ENCODE results near the gene SPAG16. TPM values are rescaled to one million over a fixed set of nuclear protein-coding genes. Genes with fewer than 3 reads are reported as not detected.

SPAG16 gene
- polyA plus RNA-seq, 1 of the 3 experiments (the other 2 are of a cell fraction): 29.5 TPM

DNA sequence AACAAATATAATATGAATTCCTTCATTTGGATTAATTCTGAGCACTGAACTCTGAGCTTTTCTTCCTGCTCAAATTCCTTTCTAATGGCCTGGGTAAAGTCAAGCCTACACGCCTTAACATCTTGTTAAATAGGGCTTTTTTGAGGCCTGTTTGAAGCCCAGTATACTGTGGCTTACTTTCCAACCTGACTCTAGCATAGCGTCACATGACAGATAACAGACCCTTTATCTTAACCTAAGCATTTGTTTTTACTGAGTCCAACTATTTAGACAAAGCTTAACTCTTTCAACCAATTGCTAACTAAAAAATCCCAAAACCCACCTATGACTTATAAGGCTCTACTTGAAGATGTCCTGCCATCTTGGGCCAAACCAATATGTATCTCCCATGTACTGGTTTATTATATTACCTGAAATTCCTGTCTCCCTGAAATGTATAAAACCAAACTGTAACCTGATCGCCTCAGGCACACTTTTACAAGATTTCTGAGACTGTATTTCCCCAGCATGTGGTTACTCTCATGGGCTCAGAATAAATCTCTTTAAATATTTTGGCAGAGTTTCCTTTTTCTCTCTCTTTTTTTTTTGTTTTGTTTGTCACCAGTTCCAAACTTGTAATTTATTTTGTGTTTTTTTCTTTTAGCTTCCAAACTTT is 855.5 kb downstream of the SPAG16 start:
- Histone ChIP-seq H3K9ac (no peak overlapping the region), H3K9me3 (no peaks in the 10 kb centered on the region), H3K4me3 (ENCODE audit: low read depth in 2 of 2, low read length in 1 of 2) (no peak overlapping the region), H2AFZ (ENCODE audit: low read depth) (no peak overlapping the region), H3K4me1 (ENCODE audit: control insufficient read depth in 1 of 2, insufficient read depth in 2 of 2, low read depth in 1 of 2, low read length in 1 of 2) (no peaks in the 10 kb centered on the region), H3K27me3 (ENCODE audit: insufficient read depth) (no peaks in the 10 kb centered on the region), H3K9me2 (no peaks in the 10 kb centered on the region), H3K27ac (ENCODE audit: low read depth in 2 of 2, low read length in 1 of 2) (no peak overlapping the region), H4K20me1 (ENCODE audit: insufficient read depth) (no peaks in the 10 kb centered on the region), H3K36me3 (replicated peaks in 1 of 2; ENCODE audit: control insufficient read depth in 1 of 2, insufficient read depth in 2 of 2, low read length in 1 of 2) (no peaks in the 10 kb centered on the region), H3K4me2 (no peak overlapping the region), H3F3A (replicated peaks; ENCODE audit: insufficient read depth) (no peaks in the 10 kb centered on the region), H3K79me2 (ENCODE audit: insufficient read depth) (no peaks in the 10 kb centered on the region)
- POLR2A ChIA-PET: no interaction called here
- TF ChIP-seq SMC3 (IDR thresholded peaks at IDR 0.05; ENCODE audit: low read depth, low read length): no peak
- TF ChIP-seq RCOR1 (IDR thresholded peaks at IDR 0.05; ENCODE audit: low read length): no peak
- TF ChIP-seq, protein P1, sequence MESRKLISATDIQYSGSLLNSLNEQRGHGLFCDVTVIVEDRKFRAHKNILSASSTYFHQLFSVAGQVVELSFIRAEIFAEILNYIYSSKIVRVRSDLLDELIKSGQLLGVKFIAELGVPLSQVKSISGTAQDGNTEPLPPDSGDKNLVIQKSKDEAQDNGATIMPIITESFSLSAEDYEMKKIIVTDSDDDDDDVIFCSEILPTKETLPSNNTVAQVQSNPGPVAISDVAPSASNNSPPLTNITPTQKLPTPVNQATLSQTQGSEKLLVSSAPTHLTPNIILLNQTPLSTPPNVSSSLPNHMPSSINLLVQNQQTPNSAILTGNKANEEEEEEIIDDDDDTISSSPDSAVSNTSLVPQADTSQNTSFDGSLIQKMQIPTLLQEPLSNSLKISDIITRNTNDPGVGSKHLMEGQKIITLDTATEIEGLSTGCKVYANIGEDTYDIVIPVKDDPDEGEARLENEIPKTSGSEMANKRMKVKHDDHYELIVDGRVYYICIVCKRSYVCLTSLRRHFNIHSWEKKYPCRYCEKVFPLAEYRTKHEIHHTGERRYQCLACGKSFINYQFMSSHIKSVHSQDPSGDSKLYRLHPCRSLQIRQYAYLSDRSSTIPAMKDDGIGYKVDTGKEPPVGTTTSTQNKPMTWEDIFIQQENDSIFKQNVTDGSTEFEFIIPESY (IDR thresholded peaks at IDR 0.05; ENCODE audit: borderline replicate concordance, low read depth): no peak
- no peak for TF ChIP-seq EZH2phosphoT487 (IDR thresholded peaks at IDR 0.05; ENCODE audit: borderline replicate concordance, low read depth)
- no peak for TF ChIP-seq POLR2AphosphoS5 (IDR thresholded peaks at IDR 0.05; ENCODE audit: low read depth, low read length)
- TF ChIP-seq, protein P2, sequence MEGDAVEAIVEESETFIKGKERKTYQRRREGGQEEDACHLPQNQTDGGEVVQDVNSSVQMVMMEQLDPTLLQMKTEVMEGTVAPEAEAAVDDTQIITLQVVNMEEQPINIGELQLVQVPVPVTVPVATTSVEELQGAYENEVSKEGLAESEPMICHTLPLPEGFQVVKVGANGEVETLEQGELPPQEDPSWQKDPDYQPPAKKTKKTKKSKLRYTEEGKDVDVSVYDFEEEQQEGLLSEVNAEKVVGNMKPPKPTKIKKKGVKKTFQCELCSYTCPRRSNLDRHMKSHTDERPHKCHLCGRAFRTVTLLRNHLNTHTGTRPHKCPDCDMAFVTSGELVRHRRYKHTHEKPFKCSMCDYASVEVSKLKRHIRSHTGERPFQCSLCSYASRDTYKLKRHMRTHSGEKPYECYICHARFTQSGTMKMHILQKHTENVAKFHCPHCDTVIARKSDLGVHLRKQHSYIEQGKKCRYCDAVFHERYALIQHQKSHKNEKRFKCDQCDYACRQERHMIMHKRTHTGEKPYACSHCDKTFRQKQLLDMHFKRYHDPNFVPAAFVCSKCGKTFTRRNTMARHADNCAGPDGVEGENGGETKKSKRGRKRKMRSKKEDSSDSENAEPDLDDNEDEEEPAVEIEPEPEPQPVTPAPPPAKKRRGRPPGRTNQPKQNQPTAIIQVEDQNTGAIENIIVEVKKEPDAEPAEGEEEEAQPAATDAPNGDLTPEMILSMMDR (IDR thresholded peaks at IDR 0.05): no peak
- no peak for TF ChIP-seq MXI1 (IDR thresholded peaks at IDR 0.05; ENCODE audit: low read depth, low read length)
- no peak for TF ChIP-seq MEF2A (IDR thresholded peaks at IDR 0.05; ENCODE audit: borderline replicate concordance, low read depth)
- TF ChIP-seq GABPA (IDR thresholded peaks at IDR 0.05; ENCODE audit: low read depth): no peak
- TF ChIP-seq FOSL2 (IDR thresholded peaks at IDR 0.05; ENCODE audit: borderline replicate concordance, low read depth): no peak
- DNase-seq: no peak
- WGBS (ENCODE audit: low lambda C conversion rate): 83% methylated on average over 3 of the region's 3 CpGs
- CTCF ChIA-PET: interaction anchor here (0.6 kb wide), 2 partner anchors 13 to 292 kb away, joined by 3 read pairs; no protein-coding TSS in a partner anchor

DNA sequence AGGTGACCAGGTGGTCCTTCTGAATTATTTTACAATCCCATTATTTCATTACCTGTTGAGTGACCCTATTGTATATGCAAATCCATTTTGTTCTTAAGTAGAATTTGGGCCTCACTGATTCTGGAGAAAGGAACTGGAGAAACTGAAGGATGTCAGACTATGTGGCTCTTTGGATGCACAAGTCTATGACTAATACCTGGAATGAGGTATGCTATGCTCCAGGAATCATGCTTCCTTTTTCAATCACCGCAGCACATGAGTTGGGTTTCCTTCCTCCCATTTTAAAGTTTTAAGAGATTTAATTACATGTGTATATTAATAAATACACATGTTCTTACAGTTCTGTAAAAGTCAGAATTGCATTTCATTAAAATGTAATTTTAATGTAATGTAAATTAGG is 872.7 kb downstream of the SPAG16 start:
- 95% methylated on average over 1 of the region's 1 CpG for WGBS (ENCODE audit: low lambda C conversion rate)
- no peaks in the 10 kb centered on the region for H3K4me1 ChIP-seq (ENCODE audit: control insufficient read depth in 1 of 2, insufficient read depth in 2 of 2, low read depth in 1 of 2, low read length in 1 of 2)
- H3K9me3 ChIP-seq: no peaks in the 10 kb centered on the region
- H3K27me3 ChIP-seq (ENCODE audit: insufficient read depth): no peaks in the 10 kb centered on the region
- CTCF ChIA-PET: interaction anchor here (0.6 kb wide), 1 partner anchor 69 kb away, joined by 3 read pairs; no protein-coding TSS in a partner anchor
- H3K9me2 ChIP-seq: no peaks in the 10 kb centered on the region
- no peaks in the 10 kb centered on the region for H3K79me2 ChIP-seq (ENCODE audit: insufficient read depth)
- no peak for DNase-seq
- no peaks in the 10 kb centered on the region for H4K20me1 ChIP-seq (ENCODE audit: insufficient read depth)
- no peaks in the 10 kb centered on the region for H3F3A ChIP-seq (replicated peaks; ENCODE audit: insufficient read depth)
- no peak overlapping the region for H3K27ac ChIP-seq (ENCODE audit: low read depth in 2 of 2, low read length in 1 of 2)
- H3K4me2 ChIP-seq: no peak overlapping the region
- no peak overlapping the region for H3K9ac ChIP-seq
- TF ChIP-seq MEF2A (IDR thresholded peaks at IDR 0.05; ENCODE audit: borderline replicate concordance, low read depth): no peak
- no peak for TF ChIP-seq FOXJ3 (CRISPR knock-in tag; IDR thresholded peaks at IDR 0.05)
- TF ChIP-seq EP300 (IDR thresholded peaks at IDR 0.05; ENCODE audit: borderline replicate concordance in 1 of 2, low read depth in 1 of 2, low read length in 1 of 2): no peak
- no peak for TF ChIP-seq CHD2 (IDR thresholded peaks at IDR 0.05; ENCODE audit: low read length, partially characterized antibody)
- H3K36me3 ChIP-seq (replicated peaks in 1 of 2; ENCODE audit: control insufficient read depth in 1 of 2, insufficient read depth in 2 of 2, low read length in 1 of 2): no peaks in the 10 kb centered on the region
- H2AFZ ChIP-seq (ENCODE audit: low read depth): no peak overlapping the region
- no peak overlapping the region for H3K4me3 ChIP-seq (ENCODE audit: low read depth in 2 of 2, low read length in 1 of 2)
- POLR2A ChIA-PET: no interaction called here
